ENCODE results near the gene PRR36.

PRR36 gene

DNA sequence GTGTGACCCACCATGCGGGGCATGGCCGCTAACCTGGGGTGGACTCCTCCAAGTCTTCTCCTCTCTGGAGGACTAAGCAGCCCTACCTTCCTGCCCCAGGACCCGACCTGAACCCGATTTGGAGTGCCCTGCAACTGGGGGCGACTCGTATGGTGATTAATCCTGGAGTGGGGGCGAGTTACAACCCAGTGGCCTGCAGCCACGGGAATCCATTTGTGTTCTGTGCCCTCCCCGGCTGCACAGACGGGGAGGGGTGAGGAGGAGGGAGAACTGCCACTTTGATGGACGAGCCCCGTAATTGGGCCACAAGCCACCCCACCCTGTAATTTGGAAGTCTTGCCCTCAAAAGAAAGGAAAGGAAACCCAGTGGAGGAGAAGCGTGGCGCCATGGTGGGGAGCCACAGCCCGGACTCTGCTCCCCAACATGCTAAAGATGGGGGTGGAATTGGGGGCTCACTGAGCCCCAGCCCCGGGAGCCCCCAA is 18.0 kb downstream of the PRR36 start:
- TF ChIP-seq CTCF (IDR thresholded peaks at IDR 0.05; ENCODE audit: insufficient read depth, low read depth, low read length, missing control alignments): no peak
- no peak for DNase-seq (ENCODE audit: low read depth)
- no peak overlapping the region for H3K4me3 ChIP-seq (ENCODE audit: low read depth, low read length)

DNA sequence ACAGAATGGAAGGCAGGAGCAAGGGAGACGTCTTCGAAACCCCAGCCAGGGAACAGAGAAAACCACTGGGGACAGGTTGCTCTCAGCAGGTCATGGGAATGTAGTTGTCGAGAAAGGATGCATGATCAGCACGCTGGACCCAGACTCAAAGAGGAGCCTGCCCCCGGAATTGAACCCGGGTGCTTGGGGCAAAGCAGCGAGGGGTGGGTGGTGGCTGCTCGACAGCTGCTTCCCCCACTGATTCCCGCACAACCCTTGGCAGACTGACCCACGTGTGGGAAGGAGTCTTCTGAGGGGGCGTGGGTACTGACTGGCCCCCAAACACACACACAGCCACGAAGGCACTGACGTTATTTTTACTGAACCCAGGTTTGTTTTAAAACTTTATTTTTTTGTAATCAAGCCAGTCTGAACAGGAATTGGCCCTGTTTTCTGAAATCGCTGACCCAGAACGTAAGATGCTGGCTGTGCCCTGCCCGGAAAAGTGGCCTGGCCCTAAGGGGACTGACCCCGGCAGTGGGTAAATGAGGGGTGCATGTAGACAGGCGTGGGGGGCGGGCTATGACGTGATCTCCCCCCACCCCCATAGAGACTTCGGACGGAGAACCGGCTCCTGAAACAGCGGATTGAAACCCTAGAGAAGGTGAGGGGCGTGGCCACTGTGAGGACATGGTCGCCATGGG is 18.6 kb downstream of the PRR36 start:
- H3K4me3 ChIP-seq (ENCODE audit: low read depth, low read length): no peak overlapping the region
- no peak for TF ChIP-seq CTCF (IDR thresholded peaks at IDR 0.05; ENCODE audit: insufficient read depth, low read depth, low read length, missing control alignments)
- DNase-seq (ENCODE audit: low read depth): no peak

DNA sequence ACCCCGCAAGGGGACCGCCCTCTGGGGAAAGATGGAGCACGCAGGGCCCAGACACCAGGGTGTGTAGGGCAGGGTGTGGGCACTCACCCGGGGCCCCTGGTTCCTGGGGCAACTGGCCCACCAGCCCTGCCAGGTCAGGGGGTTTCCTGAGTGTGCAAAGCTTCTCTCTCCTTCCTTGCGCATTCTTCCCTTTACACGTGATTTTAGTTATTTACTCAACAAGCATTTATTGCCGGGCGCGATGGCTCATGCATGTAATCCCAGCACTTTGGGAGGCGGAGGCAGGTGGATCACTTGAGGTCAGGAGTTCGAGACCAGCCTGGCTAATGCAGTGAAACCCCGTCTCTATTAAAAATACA is 20.4 kb downstream of the PRR36 start:
- DNase-seq (ENCODE audit: low read depth): no peak

GRCh38 chr19:7852851-7853769 is 21.1 kb downstream of the PRR36 start:
- TF ChIP-seq CTCF (IDR thresholded peaks at IDR 0.05; ENCODE audit: insufficient read depth, low read depth, low read length, missing control alignments): peak; percentile 87
- peak; percentile 85 for DNase-seq (ENCODE audit: low read depth)
- no peak overlapping the region for H3K4me3 ChIP-seq (ENCODE audit: low read depth, low read length)

More for the DNA sequence above, 20.4 kb downstream of the PRR36 start:
- no peak for TF ChIP-seq CTCF (IDR thresholded peaks at IDR 0.05; ENCODE audit: insufficient read depth, low read depth, low read length, missing control alignments)
- H3K4me3 ChIP-seq (ENCODE audit: low read depth, low read length): no peak overlapping the region

- no peak overlapping the region for H3K4me3 ChIP-seq (ENCODE audit: low read depth, low read length)
- TF ChIP-seq CTCF (IDR thresholded peaks at IDR 0.05; ENCODE audit: insufficient read depth, low read depth, low read length, missing control alignments): no peak
- DNase-seq (ENCODE audit: low read depth): no peak
These were observed 22.3 kb downstream of the PRR36 start for GRCh38 chr19:7851623-7852500.

DNA sequence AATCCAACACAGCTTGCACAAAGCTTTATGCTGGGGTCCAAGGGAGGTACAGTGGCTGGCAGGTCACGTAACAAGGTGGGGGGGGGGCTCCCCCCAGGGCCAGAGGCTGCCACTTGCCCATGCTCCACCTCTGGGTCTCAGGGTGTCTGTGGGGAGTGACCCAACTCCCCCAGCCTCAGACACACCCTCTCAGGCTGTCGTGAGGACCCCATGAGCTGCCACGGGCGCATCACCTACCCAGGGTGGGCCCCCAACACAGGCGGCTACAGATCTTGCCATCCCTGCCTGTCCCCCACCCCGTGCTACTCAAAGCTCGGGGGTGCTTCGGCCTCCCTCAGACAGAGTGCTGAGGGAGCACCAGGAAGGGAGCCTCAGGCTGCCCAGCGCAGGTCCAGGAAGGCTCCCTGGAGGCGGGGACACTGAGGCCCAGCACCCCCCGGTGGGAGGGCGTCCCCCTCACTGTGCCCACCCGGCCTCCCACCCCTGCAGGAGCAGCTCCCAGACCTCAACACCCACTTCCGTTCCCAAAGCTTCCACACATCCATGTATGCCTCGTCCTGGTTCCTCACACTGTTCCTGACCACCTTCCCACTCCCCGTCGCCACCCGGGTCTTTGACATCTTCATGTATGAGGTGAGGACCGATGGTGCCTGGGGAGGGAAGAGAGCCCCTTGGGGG is 23.1 kb downstream of the PRR36 start:
- DNase-seq (ENCODE audit: low read depth): no peak
- no peak overlapping the region for H3K4me3 ChIP-seq (ENCODE audit: low read depth, low read length)
- TF ChIP-seq CTCF (IDR thresholded peaks at IDR 0.05; ENCODE audit: insufficient read depth, low read depth, low read length, missing control alignments): no peak

Data from GM12865 (cell line).